Activated naive CD8-positive, alpha-beta T cell treated with anti-CD3 and anti-CD28 coated beads, Interleukin-2, amount 10 ng/mL, durations not matched to agents 7 days and 5 days (primary cell): Measurements from ENCODE around the gene PDS5B. TPM values are rescaled to one million over a fixed set of nuclear protein-coding genes. Genes with fewer than 3 reads are reported as not detected.

ENCODE experiments used
- ATAC-seq: fragments of 150-1000 bp; cut with Tn5 transposase; one replicate; pipeline ENCODE4 v1.10.0; 2021; ENCODE audit warnings: low read depth, moderate library complexity
- POLR2A ChIA-PET: fragments of 350-600 bp; sonication (Branson Sonifier 250); formaldehyde crosslinking; loops from one replicate; lab custom pipeline; 2021; ENCODE audit warnings: antibody characterized with exemption; lab: Charles Lee
- DNase-seq: peaks from one replicate; pipeline ENCODE4 v3.0.0; 2021
- H3K27ac Mint-ChIP-seq: one replicate; pipeline ENCODE4 v1.8.0; 2022; ENCODE audit warnings: mild to moderate bottlenecking, mixed read lengths
- H3K27me3 Mint-ChIP-seq: one replicate; pipeline ENCODE4 v1.8.0; 2022; ENCODE audit warnings: mild to moderate bottlenecking, moderate library complexity, mixed read lengths
- H3K36me3 Mint-ChIP-seq: one replicate; pipeline ENCODE4 v1.8.0; 2021; ENCODE audit warnings: mild to moderate bottlenecking, mixed read lengths
- H3K4me1 Mint-ChIP-seq: one replicate; pipeline ENCODE4 v1.8.0; 2021; ENCODE audit warnings: mixed read lengths
- H3K4me3 Mint-ChIP-seq: one replicate; pipeline ENCODE4 v1.8.0; 2022; ENCODE audit warnings: mild to moderate bottlenecking, moderate library complexity, mixed read lengths
- H3K9me3 Mint-ChIP-seq: one replicate; pipeline ENCODE4 v1.8.0; 2021; ENCODE audit warnings: mixed read lengths
- total RNA-seq, 2 experiments: library from RNA; stranded (reverse); gene quantifications; one replicate each; pipeline ENCODE4 v1.2.3, GENCODE V29; 2021

PDS5B gene
- total RNA-seq, 2 experiments from 2014 or later: 64.8 to 71.3 TPM

- no peak for ATAC-seq
- Mint-ChIP-seq H3K4me1 (peaks cover 3% of the 10 kb centered on the region), H3K9me3 (no peaks in the 10 kb centered on the region), H3K27ac (no peak overlapping the region), H3K4me3 (no peak overlapping the region), H3K27me3 (no peaks in the 10 kb centered on the region), H3K36me3 (peaks cover 54% of the 10 kb centered on the region)
- POLR2A ChIA-PET: no interaction called here
- no peak for DNase-seq
These were observed 167.9 kb downstream of the PDS5B start for GRCh38 chr13:32754179-32754578.

- H3K36me3 Mint-ChIP-seq: peaks cover 63% of the 10 kb centered on the region
- no peaks in the 10 kb centered on the region for H3K27me3 Mint-ChIP-seq
- ATAC-seq: no peak
- peaks cover 2% of the 10 kb centered on the region for H3K4me1 Mint-ChIP-seq
- H3K9me3 Mint-ChIP-seq: peaks cover 3% of the 10 kb centered on the region
- POLR2A ChIA-PET: no interaction called here
- no peak overlapping the region for H3K4me3 Mint-ChIP-seq
- DNase-seq: no peak
- no peak overlapping the region for H3K27ac Mint-ChIP-seq
These were observed 172.9 kb downstream of the PDS5B start for GRCh38 chr13:32759152-32759551.

- Mint-ChIP-seq H3K36me3 (peaks cover 56% of the 10 kb centered on the region), H3K27me3 (no peaks in the 10 kb centered on the region)
These were observed 175.2 kb downstream of the PDS5B start for GRCh38 chr13:32761472-32761871.

GRCh38 chr13:32779119-32779518 lies 192.9 kb downstream of the PDS5B start:
- peaks cover 42% of the 10 kb centered on the region for H3K36me3 Mint-ChIP-seq
- DNase-seq (no peak), ATAC-seq (no peak)
- H3K27me3 Mint-ChIP-seq: no peaks in the 10 kb centered on the region
- H3K4me3 Mint-ChIP-seq: no peak overlapping the region
- POLR2A ChIA-PET: no interaction called here
- peaks cover 18% of the 10 kb centered on the region for H3K4me1 Mint-ChIP-seq
- peaks cover 4% of the 10 kb centered on the region for H3K9me3 Mint-ChIP-seq
- H3K27ac Mint-ChIP-seq: no peak overlapping the region

More at GRCh38 chr13:32761472-32761871, 175.2 kb downstream of the PDS5B start:
- Mint-ChIP-seq H3K4me3 (no peak overlapping the region), H3K27ac (no peak overlapping the region), H3K9me3 (peaks cover 3% of the 10 kb centered on the region), H3K4me1 (peaks cover 2% of the 10 kb centered on the region)
- POLR2A ChIA-PET: no interaction called here
- no peak for ATAC-seq
- DNase-seq: no peak

- DNase-seq (no peak), ATAC-seq (no peak)
- H3K27ac Mint-ChIP-seq: no peak overlapping the region
These were observed 195.7 kb downstream of the PDS5B start for GRCh38 chr13:32781906-32782305.

GRCh38 chr13:32783067-32783466 lies 196.8 kb downstream of the PDS5B start:
- H3K36me3 Mint-ChIP-seq: peaks cover 37% of the 10 kb centered on the region
- H3K27ac Mint-ChIP-seq: peak overlapping the region; percentile 88

More at GRCh38 chr13:32781906-32782305, 195.7 kb downstream of the PDS5B start:
- POLR2A ChIA-PET: no interaction called here
- Mint-ChIP-seq H3K4me3 (no peak overlapping the region), H3K27me3 (no peaks in the 10 kb centered on the region), H3K4me1 (peaks cover 28% of the 10 kb centered on the region), H3K9me3 (peaks cover 4% of the 10 kb centered on the region), H3K36me3 (peaks cover 36% of the 10 kb centered on the region)

GRCh38 chr13:32790731-32791130 lies 204.5 kb downstream of the PDS5B start:
- no peak for DNase-seq
- peaks cover 52% of the 10 kb centered on the region for H3K4me1 Mint-ChIP-seq
- POLR2A ChIA-PET: no interaction called here
- H3K36me3 Mint-ChIP-seq: peaks cover 40% of the 10 kb centered on the region
- peak overlapping the region; percentile 94 for H3K27ac Mint-ChIP-seq
- peak overlapping the region; percentile 70 for H3K4me3 Mint-ChIP-seq
- H3K27me3 Mint-ChIP-seq: no peaks in the 10 kb centered on the region
- no peak for ATAC-seq
- peaks cover 17% of the 10 kb centered on the region for H3K9me3 Mint-ChIP-seq

More at GRCh38 chr13:32783067-32783466, 196.8 kb downstream of the PDS5B start:
- Mint-ChIP-seq H3K27me3 (no peaks in the 10 kb centered on the region), H3K4me3 (peak overlapping the region; percentile 80), H3K9me3 (peaks cover 6% of the 10 kb centered on the region), H3K4me1 (peaks cover 30% of the 10 kb centered on the region)
- ATAC-seq (peak; percentile 97), DNase-seq (no peak)
- POLR2A ChIA-PET: interaction anchor here (1.1 kb wide), 1 partner anchor 9 kb away, joined by 5 read pairs; no protein-coding TSS in a partner anchor

- H3K9me3 Mint-ChIP-seq: peaks cover 17% of the 10 kb centered on the region
- H3K27ac Mint-ChIP-seq: peak overlapping the region; percentile 94
- peak overlapping the region; percentile 60 for H3K4me3 Mint-ChIP-seq
- peak; percentile 90 for ATAC-seq
- H3K36me3 Mint-ChIP-seq: peaks cover 48% of the 10 kb centered on the region
- peak; percentile 47 for DNase-seq
- peaks cover 53% of the 10 kb centered on the region for H3K4me1 Mint-ChIP-seq
- POLR2A ChIA-PET: interaction anchor here (0.8 to 1.2 kb wide), 2 partner anchors 9 to 20 kb away, joined by 3 to 5 read pairs; no protein-coding TSS in a partner anchor
- H3K27me3 Mint-ChIP-seq: no peaks in the 10 kb centered on the region
These were observed 205.4 kb downstream of the PDS5B start for GRCh38 chr13:32791545-32792172.

- Mint-ChIP-seq H3K9me3 (peaks cover 12% of the 10 kb centered on the region), H3K27me3 (no peaks in the 10 kb centered on the region), H3K36me3 (peaks cover 42% of the 10 kb centered on the region), H3K4me3 (no peak overlapping the region), H3K4me1 (peaks cover 31% of the 10 kb centered on the region), H3K27ac (peak overlapping the region; percentile 41)
- DNase-seq (no peak), ATAC-seq (no peak)
- POLR2A ChIA-PET: no interaction called here
These were observed 210.5 kb downstream of the PDS5B start for GRCh38 chr13:32796754-32797153.

- peaks cover 6% of the 10 kb centered on the region for H3K4me1 Mint-ChIP-seq
- H3K9me3 Mint-ChIP-seq: peaks cover 11% of the 10 kb centered on the region
- no peak overlapping the region for H3K4me3 Mint-ChIP-seq
- H3K27me3 Mint-ChIP-seq: no peaks in the 10 kb centered on the region
- no peak overlapping the region for H3K27ac Mint-ChIP-seq
- DNase-seq: no peak
- POLR2A ChIA-PET: no interaction called here
- ATAC-seq: no peak
- peaks cover 22% of the 10 kb centered on the region for H3K36me3 Mint-ChIP-seq
These were observed 215.9 kb downstream of the PDS5B start for GRCh38 chr13:32802159-32802558.

- no peak for ATAC-seq
- Mint-ChIP-seq H3K4me3 (no peak overlapping the region), H3K27me3 (no peaks in the 10 kb centered on the region), H3K27ac (no peak overlapping the region), H3K9me3 (peaks cover 12% of the 10 kb centered on the region), H3K4me1 (peaks cover 5% of the 10 kb centered on the region), H3K36me3 (peaks cover 12% of the 10 kb centered on the region)
- no peak for DNase-seq
- POLR2A ChIA-PET: no interaction called here
These were observed 218.5 kb downstream of the PDS5B start for GRCh38 chr13:32804673-32805230.

GRCh38 chr13:32811297-32811800 lies 225.1 kb downstream of the PDS5B start:
- peak; percentile 51 for DNase-seq
- peak overlapping the region; percentile 94 for H3K27ac Mint-ChIP-seq
- peak; percentile 84 for ATAC-seq
- peaks cover 19% of the 10 kb centered on the region for H3K36me3 Mint-ChIP-seq
- POLR2A ChIA-PET: interaction anchor here (0.9 to 1.6 kb wide), 4 partner anchors 11 to 95 kb away, joined by 3 to 5 read pairs (median 4); no protein-coding TSS in a partner anchor
- H3K4me1 Mint-ChIP-seq: peaks cover 16% of the 10 kb centered on the region
- H3K27me3 Mint-ChIP-seq: no peaks in the 10 kb centered on the region
- H3K9me3 Mint-ChIP-seq: peaks cover 26% of the 10 kb centered on the region
- H3K4me3 Mint-ChIP-seq: peak overlapping the region; percentile 66

GRCh38 chr13:32821149-32821688 lies 235.0 kb downstream of the PDS5B start:
- Mint-ChIP-seq H3K4me3 (no peak overlapping the region), H3K4me1 (no peaks in the 10 kb centered on the region), H3K27ac (no peak overlapping the region), H3K27me3 (no peaks in the 10 kb centered on the region), H3K36me3 (peaks cover 7% of the 10 kb centered on the region), H3K9me3 (no peaks in the 10 kb centered on the region)
- ATAC-seq (no peak), DNase-seq (no peak)
- POLR2A ChIA-PET: no interaction called here
